SK-N-SH (cell line): ENCODE measurements around the gene GSC2.

Experiments
- EP300 ChIP-seq, 2 experiments: IDR thresholded peaks; 2 replicates each; pipeline versions ENCODE4 v1.4.0 to v1.6.1; 2012; ENCODE audit warnings: borderline replicate concordance in 1 of 2, low read depth in 1 of 2, low read length in 1 of 2
- FOXM1 ChIP-seq: IDR thresholded peaks from 2 replicates; pipeline ENCODE4 v1.4.0; 2012; ENCODE audit warnings: low read depth, mild to moderate bottlenecking
- IRF3 ChIP-seq: fragments of 150-350 bp; IDR thresholded peaks from 2 replicates; pipeline ENCODE4 v1.6.1; 2016; ENCODE audit warnings: mild to moderate bottlenecking, low read depth, low read length
- JUND ChIP-seq: IDR thresholded peaks from 2 replicates; pipeline ENCODE4 v1.4.0; 2012
- MXI1 ChIP-seq: IDR thresholded peaks from 2 replicates; pipeline ENCODE4 v1.6.1; 2012; ENCODE audit warnings: mild to moderate bottlenecking, low read depth, low read length, improper control_type of control experiment
- NFIC ChIP-seq: IDR thresholded peaks from 2 replicates; pipeline ENCODE4 v1.4.0; 2012; ENCODE audit warnings: borderline replicate concordance
- POLR2AphosphoS5 ChIP-seq: IDR thresholded peaks from 2 replicates; pipeline ENCODE4 v1.6.1; 2012; ENCODE audit warnings: low read depth, low read length
- RFX5 ChIP-seq: IDR thresholded peaks from 2 replicates; pipeline ENCODE4 v1.6.1; 2012; ENCODE audit warnings: mild to moderate bottlenecking, improper control_type of control experiment, low read length
- SIN3A ChIP-seq: IDR thresholded peaks from 2 replicates; pipeline ENCODE4 v1.6.1; 2012; ENCODE audit warnings: low read depth, mild to moderate bottlenecking, low read length, moderate library complexity, borderline replicate concordance
- SMC3 ChIP-seq: IDR thresholded peaks from 2 replicates; pipeline ENCODE4 v1.6.1; 2012; ENCODE audit warnings: low read depth, low read length, improper control_type of control experiment
- ZBTB33 ChIP-seq: IDR thresholded peaks from 2 replicates; pipeline ENCODE4 v1.4.0; 2012; ENCODE audit warnings: low read depth, borderline replicate concordance
- TF ChIP-seq, protein P1 (sequence below): fragments of 200-600 bp; sonication (generic); IDR thresholded peaks from 2 replicates; pipeline ENCODE4 v1.6.1; 2017; ENCODE audit warnings: antibody characterized with exemption, mild to moderate bottlenecking, moderate library complexity

GRCh38 chr22:19123936-19124335 lies 26.2 kb downstream of the GSC2 start:
- TF ChIP-seq IRF3 = no peak
- TF ChIP-seq POLR2AphosphoS5 = no peak
- TF ChIP-seq NFIC = no peak
- TF ChIP-seq, protein P1, sequence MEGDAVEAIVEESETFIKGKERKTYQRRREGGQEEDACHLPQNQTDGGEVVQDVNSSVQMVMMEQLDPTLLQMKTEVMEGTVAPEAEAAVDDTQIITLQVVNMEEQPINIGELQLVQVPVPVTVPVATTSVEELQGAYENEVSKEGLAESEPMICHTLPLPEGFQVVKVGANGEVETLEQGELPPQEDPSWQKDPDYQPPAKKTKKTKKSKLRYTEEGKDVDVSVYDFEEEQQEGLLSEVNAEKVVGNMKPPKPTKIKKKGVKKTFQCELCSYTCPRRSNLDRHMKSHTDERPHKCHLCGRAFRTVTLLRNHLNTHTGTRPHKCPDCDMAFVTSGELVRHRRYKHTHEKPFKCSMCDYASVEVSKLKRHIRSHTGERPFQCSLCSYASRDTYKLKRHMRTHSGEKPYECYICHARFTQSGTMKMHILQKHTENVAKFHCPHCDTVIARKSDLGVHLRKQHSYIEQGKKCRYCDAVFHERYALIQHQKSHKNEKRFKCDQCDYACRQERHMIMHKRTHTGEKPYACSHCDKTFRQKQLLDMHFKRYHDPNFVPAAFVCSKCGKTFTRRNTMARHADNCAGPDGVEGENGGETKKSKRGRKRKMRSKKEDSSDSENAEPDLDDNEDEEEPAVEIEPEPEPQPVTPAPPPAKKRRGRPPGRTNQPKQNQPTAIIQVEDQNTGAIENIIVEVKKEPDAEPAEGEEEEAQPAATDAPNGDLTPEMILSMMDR = no peak
- TF ChIP-seq SMC3 = no peak
- TF ChIP-seq SIN3A = no peak
- no peak for TF ChIP-seq JUND
- no peak for TF ChIP-seq MXI1
- TF ChIP-seq RFX5 = no peak
- no peak for TF ChIP-seq ZBTB33
- no peak for TF ChIP-seq FOXM1
- no peak for TF ChIP-seq EP300 (IDR thresholded peaks at IDR 0.05; ENCODE audit: borderline replicate concordance in 1 of 2, low read depth in 1 of 2, low read length in 1 of 2)
